Amniotic epithelial cell (primary cell): ENCODE results near the gene PHAX.
A peak's percentile ranks its signal among the peaks of the same experiment; 100 is the strongest.
"Not testable (repeated sequence)": the region's sequence is repeated elsewhere in the genome, so short reads cannot be mapped to it uniquely, and the experiment has no call there.

ENCODE experiments used
- DNase-seq: peaks from one replicate; pipeline ENCODE4 v3.0.0-alpha.2; 2010; ENCODE audit warnings: low read depth

PHAX gene

GRCh38 chr5:126658561-126658960 lies 57.8 kb downstream of the PHAX start:
- DNase-seq = peak; percentile 46

- DNase-seq = no peak
Measured at GRCh38 chr5:126659805-126660482, 59.2 kb downstream of the PHAX start.

DNA sequence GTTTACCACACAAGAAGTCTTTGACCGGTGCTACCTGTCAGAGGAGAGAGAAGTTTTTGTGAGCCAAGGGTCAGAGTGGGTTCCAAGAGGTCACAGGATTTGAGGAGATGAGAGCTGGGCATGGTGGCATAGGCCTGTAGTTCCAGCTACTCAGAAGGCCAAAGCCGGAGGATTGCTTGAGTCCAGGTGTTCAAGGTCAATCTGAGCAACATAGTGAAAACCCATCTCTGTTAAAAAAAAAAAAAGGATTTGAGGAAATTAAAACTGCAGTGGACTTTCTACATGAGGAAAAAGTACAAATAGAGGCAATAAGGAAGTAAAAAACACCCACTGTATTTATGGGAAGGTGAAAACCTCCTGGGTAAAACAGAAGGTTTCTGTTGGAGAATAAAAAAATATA lies 63.8 kb downstream of the PHAX start:
- no peak for DNase-seq

DNA sequence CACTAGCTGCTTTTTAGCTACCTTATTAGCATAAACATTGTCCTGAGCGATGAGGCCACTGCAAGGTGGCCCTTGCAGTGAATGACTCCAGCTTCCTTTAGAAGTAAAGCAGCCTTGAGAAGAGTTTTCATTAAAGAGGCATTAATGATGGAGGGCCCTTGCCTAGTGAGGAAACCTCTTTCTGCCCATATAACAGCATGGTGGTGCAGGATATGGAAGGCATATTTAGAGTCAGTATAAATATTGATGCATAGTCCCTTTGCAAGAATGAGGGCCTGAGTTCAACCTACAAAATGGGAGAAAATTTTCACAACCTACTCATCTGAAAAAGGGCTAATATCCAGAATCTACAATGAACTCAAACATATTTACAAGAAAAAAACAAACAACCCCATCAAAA lies 69.4 kb downstream of the PHAX start:
- DNase-seq = not testable (repeated sequence)

DNA sequence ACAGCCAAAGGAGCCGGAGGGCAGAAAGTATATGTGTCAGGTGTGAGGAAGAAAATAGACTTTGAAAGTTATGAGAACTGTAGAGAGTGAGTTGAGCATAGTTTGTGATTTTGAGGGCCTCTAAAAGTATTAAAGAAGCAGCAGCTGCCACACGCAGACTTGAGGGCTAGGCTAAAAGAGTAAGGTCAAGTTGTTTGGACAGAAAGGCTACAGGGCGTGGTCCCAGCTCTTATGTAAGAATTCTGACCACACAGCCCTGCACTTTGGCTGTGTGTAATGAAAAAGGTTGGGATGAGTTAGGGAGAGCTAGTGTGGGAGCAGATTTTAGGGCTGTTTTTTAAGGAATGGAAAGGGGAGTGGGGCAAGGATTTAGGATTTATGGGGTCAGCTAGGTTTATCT lies 70.9 kb downstream of the PHAX start:
- DNase-seq = not testable (repeated sequence)

DNA sequence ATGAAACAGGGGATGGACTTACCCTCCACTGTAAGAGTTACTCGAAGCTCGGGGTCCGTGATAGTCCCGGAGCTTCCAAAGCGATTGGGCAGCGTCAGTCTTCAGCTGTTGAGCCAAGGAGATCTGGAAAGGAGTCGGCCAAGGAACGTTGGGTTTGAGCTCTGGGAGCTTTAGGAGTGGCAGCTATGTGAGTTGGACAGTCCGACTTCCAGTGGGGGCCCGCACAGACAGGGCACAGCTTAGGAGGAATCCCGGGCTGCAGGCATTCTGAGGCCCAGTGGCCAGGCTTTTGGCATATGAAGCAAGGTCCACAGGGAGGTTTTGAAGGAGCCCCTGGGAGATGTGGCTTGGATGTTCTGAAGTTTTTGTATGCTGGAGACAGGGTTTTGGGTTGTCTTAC lies 72.7 kb downstream of the PHAX start:
- no peak for DNase-seq

GRCh38 chr5:126674145-126674544 lies 73.4 kb downstream of the PHAX start:
- no peak for DNase-seq

DNA sequence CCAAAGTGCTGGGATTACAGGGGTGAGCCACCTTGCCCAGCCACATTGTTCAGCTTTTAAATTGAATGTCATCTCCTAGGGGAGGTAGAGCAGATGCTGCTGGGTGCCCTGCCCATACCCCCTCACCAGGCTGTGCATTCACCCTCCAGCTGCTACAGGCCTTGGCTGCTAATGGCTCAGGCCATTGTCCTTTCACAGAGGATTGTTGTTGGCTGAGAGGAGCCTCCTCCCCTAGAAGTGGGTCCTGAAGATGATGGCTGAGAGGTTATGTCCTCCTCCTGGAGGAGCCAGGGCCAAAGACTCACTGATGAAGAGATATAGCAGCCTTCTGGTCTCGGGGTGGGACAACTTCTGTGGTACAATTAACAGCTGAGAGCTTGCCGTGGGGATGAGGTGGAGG lies 74.6 kb downstream of the PHAX start:
- DNase-seq = no peak

- peak; percentile 57 for DNase-seq
Measured at GRCh38 chr5:126676195-126676624, 75.5 kb downstream of the PHAX start.
